PFSK-1 (cell line): Measurements from ENCODE around the gene OSGIN1.

Source experiments
- FOXP2 ChIP-seq: optimal IDR thresholded peaks from 2 replicates; pipeline ENCODE3; 2011; ENCODE audit warnings: borderline replicate concordance, control low read depth, inconsistent platforms; ENCODE audit not compliant: insufficient read depth; ENCODE audit errors: extremely low read length, extremely low read depth
- POLR2AphosphoS5 ChIP-seq: IDR thresholded peaks from 2 replicates; pipeline ENCODE4 v1.6.1; 2012; ENCODE audit warnings: low read depth, mild to moderate bottlenecking, control low read depth, low read length, moderate library complexity
- REST ChIP-seq, 2 experiments: IDR thresholded peaks; 2 replicates each; pipeline versions ENCODE4 v1.6.1 to v1.8.0; 2011 to 2012; ENCODE audit warnings: low read depth in 2 of 2, low read length in 2 of 2, control low read depth in 1 of 2, inconsistent platforms in 1 of 2, mild to moderate bottlenecking in 1 of 2, moderate library complexity in 1 of 2; ENCODE audit not compliant: insufficient read depth in 1 of 2
- SIN3A ChIP-seq: IDR thresholded peaks from 2 replicates; pipeline ENCODE4 v1.6.1; 2012; ENCODE audit warnings: mild to moderate bottlenecking, low read length, moderate library complexity, borderline replicate concordance; ENCODE audit not compliant: insufficient read depth
- TAF1 ChIP-seq: IDR thresholded peaks from 2 replicates; pipeline ENCODE4 v1.6.1; 2012; ENCODE audit warnings: low read length, control low read depth, borderline replicate concordance; ENCODE audit not compliant: insufficient read depth

OSGIN1 gene

GRCh38 chr16:83969771-83970429 is 16.9 kb downstream of the OSGIN1 start:
- TF ChIP-seq SIN3A (no peak), FOXP2 (no peak), POLR2AphosphoS5 (no peak), REST (IDR thresholded peaks at IDR 0.05; ENCODE audit: insufficient read depth in 1 of 2, low read depth in 2 of 2, low read length in 2 of 2) (no peak), TAF1 (no peak)

- no peak for TF ChIP-seq POLR2AphosphoS5
- TF ChIP-seq SIN3A = no peak
- TF ChIP-seq FOXP2 = no peak
- TF ChIP-seq TAF1 = no peak
These were observed 17.4 kb downstream of the OSGIN1 start for GRCh38 chr16:83970430-83970815.

GRCh38 chr16:83971165-83972130 is 18.4 kb downstream of the OSGIN1 start:
- no peak for TF ChIP-seq SIN3A
- TF ChIP-seq REST (IDR thresholded peaks at IDR 0.05; ENCODE audit: insufficient read depth in 1 of 2, low read depth in 2 of 2, low read length in 2 of 2) = no peak
- TF ChIP-seq FOXP2 = no peak
- no peak for TF ChIP-seq TAF1
- no peak for TF ChIP-seq POLR2AphosphoS5

GRCh38 chr16:83972256-83973008 is 19.4 kb downstream of the OSGIN1 start:
- TF ChIP-seq SIN3A (no peak), POLR2AphosphoS5 (no peak), FOXP2 (no peak), TAF1 (no peak), REST (IDR thresholded peaks at IDR 0.05; ENCODE audit: insufficient read depth in 1 of 2, low read depth in 2 of 2, low read length in 2 of 2) (no peak)

- TF ChIP-seq REST (IDR thresholded peaks at IDR 0.05; ENCODE audit: insufficient read depth in 1 of 2, low read depth in 2 of 2, low read length in 2 of 2) (no peak), TAF1 (no peak), FOXP2 (no peak), POLR2AphosphoS5 (no peak), SIN3A (no peak)
These were observed 20.0 kb downstream of the OSGIN1 start for GRCh38 chr16:83973077-83973476.
